HG03064 (cell line): ENCODE results near the gene ADAMTS2.

Experiments
- ATAC-seq: cut with Tn5 transposase; IDR thresholded peaks from one replicate; pipeline ENCODE4 v1.9.1; 2021; ENCODE audit warnings: low read depth; ENCODE audit not compliant: unreplicated experiment

Gene ADAMTS2

GRCh38 chr5:179168664-179169063 is 176.6 kb downstream of the ADAMTS2 start:
- ATAC-seq, result no peak

GRCh38 chr5:179167871-179168451 is 177.3 kb downstream of the ADAMTS2 start:
- ATAC-seq, result no peak

GRCh38 chr5:179166886-179167841 is 178.1 kb downstream of the ADAMTS2 start:
- ATAC-seq, result no peak

- ATAC-seq, result no peak
These were observed 178.9 kb downstream of the ADAMTS2 start for GRCh38 chr5:179166171-179166885.

GRCh38 chr5:179165421-179166170 is 179.7 kb downstream of the ADAMTS2 start:
- no peak for ATAC-seq

GRCh38 chr5:179164331-179165311 is 180.6 kb downstream of the ADAMTS2 start:
- no peak for ATAC-seq

- ATAC-seq, result no peak
These were observed 181.8 kb downstream of the ADAMTS2 start for GRCh38 chr5:179163236-179164155.

GRCh38 chr5:179162351-179163235 is 182.7 kb downstream of the ADAMTS2 start:
- no peak for ATAC-seq

GRCh38 chr5:179161901-179162300 is 183.4 kb downstream of the ADAMTS2 start:
- no peak for ATAC-seq

GRCh38 chr5:179160584-179160983 is 184.7 kb downstream of the ADAMTS2 start:
- no peak for ATAC-seq

- ATAC-seq, result no peak
These were observed 186.7 kb downstream of the ADAMTS2 start for GRCh38 chr5:179158556-179158955.

- ATAC-seq, result no peak
These were observed 190.0 kb downstream of the ADAMTS2 start for GRCh38 chr5:179154991-179155955.

- no peak for ATAC-seq
These were observed 190.8 kb downstream of the ADAMTS2 start for GRCh38 chr5:179154346-179154990.

GRCh38 chr5:179153921-179154345 is 191.3 kb downstream of the ADAMTS2 start:
- ATAC-seq, result no peak

- no peak for ATAC-seq
These were observed 191.8 kb downstream of the ADAMTS2 start for GRCh38 chr5:179153341-179153901.
